HEK293 (cell line): ENCODE results near the gene TCHHL1.

Experiments used
- CTCF ChIA-PET: fragments of 350-600 bp; formaldehyde crosslinking; extraction: SDS; loops from one replicate; lab custom pipeline; 2021; ENCODE audit warnings: antibody characterized with exemption; lab: Yijun Ruan, JAX
- POLR2A ChIA-PET: fragments of 300-600 bp; formaldehyde crosslinking; extraction: SDS; loops from one replicate; lab custom pipeline; 2020; ENCODE audit warnings: antibody characterized with exemption, inconsistent platforms; lab: Yijun Ruan, JAX
- H3K27ac ChIP-seq: fragments of 200-500 bp; sonication (Bioruptor generic); 2 replicates; pipeline ENCODE4 v1.5.1; 2014; ENCODE audit warnings: low read depth, low read length, control low read depth, inconsistent platforms; ENCODE audit errors: extremely low read depth
- H3K36me3 ChIP-seq, 2 experiments: fragments of 200-500 bp in 1 of 2; sonication (Bioruptor generic) in 1 of 2; 1 replicate in 1 of 2; 2 replicates in 1 of 2; pipeline ENCODE4 v1.5.1; 2014 to 2017; ENCODE audit warnings: inconsistent platforms in 2 of 2, low read length in 2 of 2; ENCODE audit not compliant: control insufficient read depth in 2 of 2, insufficient read depth in 1 of 2
- H3K4me1 ChIP-seq: fragments of 200-500 bp; sonication (Bioruptor generic); 2 replicates; pipeline ENCODE4 v1.5.1; 2014; ENCODE audit warnings: mild to moderate bottlenecking, low read length, inconsistent platforms; ENCODE audit not compliant: control insufficient read depth, insufficient read depth
- H3K4me3 ChIP-seq: 2 replicates; pipeline ENCODE4 v1.5.1; 2011; ENCODE audit warnings: low read depth, mild to moderate bottlenecking, control low read depth, low read length, moderate library complexity
- H3K9me3 ChIP-seq: fragments of 200-500 bp; sonication (Bioruptor generic); 2 replicates; pipeline ENCODE4 v1.5.1; 2014; ENCODE audit warnings: low read depth, low read length, inconsistent platforms; ENCODE audit not compliant: control insufficient read depth, insufficient read depth
- EGR2 ChIP-seq: fragments of 450-650 bp; formaldehyde crosslinking; IDR thresholded peaks from 2 replicates; pipeline ENCODE4 v1.5.1; 2016; ENCODE audit warnings: low read depth, missing biosample characterization, missing genetic modification characterization
- GLI2 ChIP-seq: fragments of 450-650 bp; formaldehyde crosslinking; IDR thresholded peaks from 2 replicates; pipeline ENCODE4; 2017; ENCODE audit warnings: missing biosample characterization, missing genetic modification characterization, low read depth, borderline replicate concordance
- GLIS1 ChIP-seq: fragments of 450-650 bp; formaldehyde crosslinking; IDR thresholded peaks from 2 replicates; pipeline ENCODE4 v1.5.1; 2016; ENCODE audit warnings: missing biosample characterization, missing genetic modification characterization
- HOXD13 ChIP-seq: sonication (generic); formaldehyde crosslinking; IDR thresholded peaks from 2 replicates; pipeline ENCODE4 v1.8.0; 2022; ENCODE audit warnings: missing genetic modification reagents, borderline replicate concordance
- IKZF3 ChIP-seq: fragments of 450-650 bp; IDR thresholded peaks from 2 replicates; pipeline ENCODE4 v1.5.0; 2018; ENCODE audit warnings: missing biosample characterization, mild to moderate bottlenecking, missing genetic modification characterization, moderate library complexity
- KLF16 ChIP-seq: fragments of 450-650 bp; formaldehyde crosslinking; IDR thresholded peaks from 2 replicates; pipeline ENCODE4 v1.5.1; 2017; ENCODE audit warnings: missing biosample characterization, missing genetic modification characterization
- KLF8 ChIP-seq: fragments of 450-650 bp; formaldehyde crosslinking; IDR thresholded peaks from 2 replicates; pipeline ENCODE4 v1.5.1; 2016; ENCODE audit warnings: missing biosample characterization, missing genetic modification characterization
- MEIS1 ChIP-seq: sonication (generic); formaldehyde crosslinking; IDR thresholded peaks from 2 replicates; pipeline ENCODE4 v1.8.1; 2022; ENCODE audit warnings: missing genetic modification reagents, mild to moderate bottlenecking, borderline replicate concordance
- REST ChIP-seq: fragments of 450-650 bp; formaldehyde crosslinking; IDR thresholded peaks from 2 replicates; pipeline ENCODE4 v1.5.1; 2016; ENCODE audit warnings: missing biosample characterization, missing genetic modification characterization
- SP7 ChIP-seq: fragments of 450-650 bp; formaldehyde crosslinking; IDR thresholded peaks from 2 replicates; pipeline ENCODE4 v1.5.1; 2016; ENCODE audit warnings: missing biosample characterization, missing genetic modification characterization
- ZBTB1 ChIP-seq: fragments of 450-650 bp; formaldehyde crosslinking; IDR thresholded peaks from 2 replicates; pipeline ENCODE4 v1.5.1; 2016; ENCODE audit warnings: missing biosample characterization, missing genetic modification characterization
- ZBTB17 ChIP-seq: fragments of 450-650 bp; formaldehyde crosslinking; IDR thresholded peaks from 2 replicates; pipeline ENCODE4 v1.5.1; 2016; ENCODE audit warnings: missing biosample characterization, missing genetic modification characterization
- ZFHX2 ChIP-seq: fragments of 450-650 bp; formaldehyde crosslinking; conservative IDR thresholded peaks from 2 replicates; pipeline ENCODE4 v1.5.1; 2016; ENCODE audit warnings: missing biosample characterization, missing genetic modification characterization
- ZNF132 ChIP-seq: fragments of 450-650 bp; formaldehyde crosslinking; IDR thresholded peaks from 2 replicates; pipeline ENCODE4 v1.5.1; 2017; ENCODE audit warnings: missing biosample characterization, missing genetic modification characterization, borderline replicate concordance
- ZNF16 ChIP-seq: fragments of 450-650 bp; formaldehyde crosslinking; IDR thresholded peaks from 2 replicates; pipeline ENCODE4 v1.5.1; 2016; ENCODE audit warnings: low read depth, missing biosample characterization, missing genetic modification characterization
- ZNF366 ChIP-seq: fragments of 450-650 bp; formaldehyde crosslinking; conservative IDR thresholded peaks from 2 replicates; pipeline ENCODE4 v1.5.1; 2016; ENCODE audit warnings: missing biosample characterization, missing genetic modification characterization
- ZNF423 ChIP-seq: fragments of 450-650 bp; formaldehyde crosslinking; IDR thresholded peaks from 2 replicates; pipeline ENCODE4 v1.5.1; 2016; ENCODE audit warnings: missing biosample characterization, missing genetic modification characterization
- ZNF48 ChIP-seq: fragments of 450-650 bp; formaldehyde crosslinking; IDR thresholded peaks from 2 replicates; pipeline ENCODE4 v1.5.1; 2016; ENCODE audit warnings: missing biosample characterization, missing genetic modification characterization
- ZNF529 ChIP-seq: fragments of 450-650 bp; formaldehyde crosslinking; IDR thresholded peaks from 2 replicates; pipeline ENCODE4 v1.5.1; 2017; ENCODE audit warnings: missing genetic modification characterization, missing biosample characterization; ENCODE audit not compliant: insufficient replicate concordance
- ZNF704 ChIP-seq: fragments of 450-650 bp; formaldehyde crosslinking; IDR thresholded peaks from 2 replicates; pipeline ENCODE4 v1.5.1; 2016; ENCODE audit warnings: missing biosample characterization, missing genetic modification characterization
- ZNF837 ChIP-seq: fragments of 450-650 bp; formaldehyde crosslinking; IDR thresholded peaks from 2 replicates; pipeline ENCODE4 v1.5.1; 2016; ENCODE audit warnings: missing biosample characterization, missing genetic modification characterization
- ZNF843 ChIP-seq: fragments of 450-650 bp; formaldehyde crosslinking; IDR thresholded peaks from 2 replicates; pipeline ENCODE4 v1.5.1; 2016; ENCODE audit warnings: missing biosample characterization, missing genetic modification characterization

TCHHL1 gene

GRCh38 chr1:152042030-152042429 is 46.8 kb downstream of the TCHHL1 start:
- Histone ChIP-seq H3K4me3 (no peak overlapping the region), H3K36me3 (no peaks in the 10 kb centered on the region), H3K27ac (no peak overlapping the region), H3K4me1 (no peaks in the 10 kb centered on the region; the same call in 1 of the 2 replicates), H3K9me3 (no peaks in the 10 kb centered on the region)
- TF ChIP-seq ZNF16 (tag by site-specific recombination) (no peak), EGR2 (tag by site-specific recombination) (peak; percentile 85), ZFHX2 (peak; percentile 81)
- ChIA-PET CTCF (interaction anchor here (1.0 to 1.6 kb wide), 4 partner anchors 13 to 140 kb away, joined by 3 to 8 read pairs (median 4); no protein-coding TSS in a partner anchor), POLR2A (no interaction called here)

GRCh38 chr1:152039886-152040285 is 49.0 kb downstream of the TCHHL1 start:
- CTCF ChIA-PET, result interaction anchor here (0.5 to 1.6 kb wide), 4 partner anchors 9 to 72 kb away, joined by 3 to 6 read pairs (median 4); no protein-coding TSS in a partner anchor
- H3K9me3 ChIP-seq, result no peaks in the 10 kb centered on the region
- TF ChIP-seq KLF8, result no peak
- TF ChIP-seq ZNF423 (tag by site-specific recombination), result no peak
- TF ChIP-seq MEIS1 (CRISPR knock-in tag), result no peak
- no peak for TF ChIP-seq ZNF837 (tag by site-specific recombination)
- no peak for TF ChIP-seq GLI2 (tag by site-specific recombination)
- TF ChIP-seq, all 188 proteins: peak for 0
- POLR2A ChIA-PET, result interaction anchor here (1.4 kb wide), 1 partner anchor 8 kb away, joined by 3 read pairs; no protein-coding TSS in a partner anchor
- no peak overlapping the region for H3K27ac ChIP-seq
- H3K4me1 ChIP-seq, result no peaks in the 10 kb centered on the region; the same call in 1 of the 2 replicates
- H3K36me3 ChIP-seq, result no peaks in the 10 kb centered on the region
- H3K4me3 ChIP-seq, result no peak overlapping the region

- no peaks in the 10 kb centered on the region for H3K9me3 ChIP-seq
- CTCF ChIA-PET, result interaction anchor here (0.5 to 1.6 kb wide), 4 partner anchors 9 to 72 kb away, joined by 3 to 6 read pairs (median 4); no protein-coding TSS in a partner anchor
- no peak for TF ChIP-seq ZNF48 (tag by site-specific recombination)
- no peak for TF ChIP-seq HOXD13 (CRISPR knock-in tag)
- TF ChIP-seq ZNF704 (tag by site-specific recombination), result no peak
- TF ChIP-seq ZBTB1 (tag by site-specific recombination), result no peak
- TF ChIP-seq ZNF529, result no peak
- no peak for TF ChIP-seq REST (tag by site-specific recombination)
- no peak for TF ChIP-seq ZNF366 (tag by site-specific recombination)
- TF ChIP-seq ZNF843 (tag by site-specific recombination), result no peak
- no peak for TF ChIP-seq KLF16 (tag by site-specific recombination)
- TF ChIP-seq SP7 (tag by site-specific recombination), result no peak
- TF ChIP-seq ZNF132 (tag by site-specific recombination), result no peak
- no peak for TF ChIP-seq IKZF3 (tag by site-specific recombination)
- TF ChIP-seq ZBTB17, result no peak
- TF ChIP-seq GLIS1 (tag by site-specific recombination), result no peak
- H3K36me3 ChIP-seq, result no peaks in the 10 kb centered on the region
- H3K27ac ChIP-seq, result no peak overlapping the region
- POLR2A ChIA-PET, result interaction anchor here (1.4 kb wide), 1 partner anchor 9 kb away, joined by 3 read pairs; no protein-coding TSS in a partner anchor
- H3K4me1 ChIP-seq, result no peaks in the 10 kb centered on the region; the same call in 1 of the 2 replicates
- no peak overlapping the region for H3K4me3 ChIP-seq
Observed at GRCh38 chr1:152039461-152039860, 49.4 kb downstream of the TCHHL1 start.
